Activated CD4-positive, CD25-positive, alpha-beta regulatory T cell treated with anti-CD3 and anti-CD28 coated beads, Interleukin-2, amount 50 U/mL, for 16 hours (primary cell): ENCODE measurements around the gene DDX3Y.

Experiments
- DNase-seq: peaks from one replicate; pipeline ENCODE4 v3.0.0-alpha.2; 2020; ENCODE audit warnings: low read depth, low spot score

DDX3Y gene

GRCh38 chrY:12904618-12905516 is at the start of gene DDX3Y:
DDX3Y (plus strand) TSS chrY:12904868; CDS start chrY:12904937, 69 bp downstream.
- peak; percentile 64 for DNase-seq

- DNase-seq, result no peak
Measured at GRCh38 chrY:12855791-12856275, 48.8 kb upstream of the DDX3Y start.

GRCh38 chrY:12867960-12868359 is 36.7 kb upstream of the DDX3Y start:
- DNase-seq, result no peak

- no peak for DNase-seq
Measured at GRCh38 chrY:12896973-12897372, 7.7 kb upstream of the DDX3Y start.

- no peak for DNase-seq
Measured at GRCh38 chrY:12898604-12899003, 6.1 kb upstream of the DDX3Y start.

- peak; percentile 40 for DNase-seq
Measured at GRCh38 chrY:12905517-12905872, 827 bp downstream of the DDX3Y start.

GRCh38 chrY:12905895-12906294 is 1.2 kb downstream of the DDX3Y start:
- no peak for DNase-seq

GRCh38 chrY:12913541-12913940 is 8.9 kb downstream of the DDX3Y start:
- no peak for DNase-seq

- DNase-seq, result no peak
Measured at GRCh38 chrY:12928043-12928442, 23.4 kb downstream of the DDX3Y start.

GRCh38 chrY:12941725-12942687 is 37.3 kb downstream of the DDX3Y start:
- no peak for DNase-seq
